Measurements from ENCODE around the gene ADAP1. TPM values are rescaled to one million over a fixed set of nuclear protein-coding genes. Genes with fewer than 3 reads are reported as not detected.

ADAP1 gene
- total RNA-seq, 1 donor from 2014 or later, result 0.30 TPM

GRCh38 chr7:908159-908581 lies 46.3 kb downstream of the ADAP1 start:
- Histone ChIP-seq H3K4me3 (no peak overlapping the region), H3K27me3 (peaks cover 71% of the 10 kb centered on the region), H3K9ac (no peak overlapping the region), H3F3A (ENCODE audit: low read depth) (no peaks in the 10 kb centered on the region), H3K27ac (no peak overlapping the region), H3K9me3 (ENCODE audit: low read depth) (no peaks in the 10 kb centered on the region), H3K79me2 (ENCODE audit: low read depth) (no peaks in the 10 kb centered on the region), H4K20me1 (ENCODE audit: low read depth) (no peaks in the 10 kb centered on the region), H3K36me3 (no peaks in the 10 kb centered on the region), H3K4me2 (no peak overlapping the region), H3K4me1 (no peaks in the 10 kb centered on the region), H2AFZ (replicated peaks) (no peak overlapping the region)
- no peak overlapping the region for H3K27ac Mint-ChIP-seq
- no peaks in the 10 kb centered on the region for H3K36me3 Mint-ChIP-seq
- TF ChIP-seq EZH2phosphoT487 (IDR thresholded peaks at IDR 0.05), result no peak
- no peak for TF ChIP-seq CTCF (IDR thresholded peaks at IDR 0.05)
- TF ChIP-seq EZH2 (IDR thresholded peaks at IDR 0.05), result no peak
- H3K4me1 Mint-ChIP-seq, result no peaks in the 10 kb centered on the region
- no peak overlapping the region for H3K4me3 Mint-ChIP-seq
- H3K9me3 Mint-ChIP-seq, result no peaks in the 10 kb centered on the region
- peaks cover 13% of the 10 kb centered on the region for H3K27me3 Mint-ChIP-seq (ENCODE audit: insufficient read depth, low read depth)
- no peak for DNase-seq (ENCODE audit: low spot score)

- Mint-ChIP-seq H3K27me3 (ENCODE audit: insufficient read depth, low read depth) (peaks cover 16% of the 10 kb centered on the region), H3K4me3 (no peak overlapping the region), H3K27ac (no peak overlapping the region), H3K36me3 (no peaks in the 10 kb centered on the region), H3K9me3 (no peaks in the 10 kb centered on the region), H3K4me1 (peaks cover 3% of the 10 kb centered on the region)
- Histone ChIP-seq H3K79me2 (ENCODE audit: low read depth) (no peaks in the 10 kb centered on the region), H3K27ac (no peak overlapping the region), H4K20me1 (ENCODE audit: low read depth) (no peaks in the 10 kb centered on the region), H3K9me3 (ENCODE audit: low read depth) (no peaks in the 10 kb centered on the region), H3K4me1 (no peaks in the 10 kb centered on the region), H3K27me3 (peaks cover 71% of the 10 kb centered on the region), H3F3A (ENCODE audit: low read depth) (no peaks in the 10 kb centered on the region), H3K36me3 (no peaks in the 10 kb centered on the region), H3K4me3 (no peak overlapping the region), H2AFZ (replicated peaks) (no peak overlapping the region), H3K4me2 (no peak overlapping the region), H3K9ac (no peak overlapping the region)
- DNase-seq (ENCODE audit: low spot score), result no peak
- TF ChIP-seq EZH2phosphoT487 (IDR thresholded peaks at IDR 0.05) (no peak), EZH2 (IDR thresholded peaks at IDR 0.05) (no peak), CTCF (IDR thresholded peaks at IDR 0.05) (no peak)
These were observed 47.1 kb downstream of the ADAP1 start for GRCh38 chr7:907158-907980.

- no peak overlapping the region for H3K9ac ChIP-seq
- no peaks in the 10 kb centered on the region for H3F3A ChIP-seq (ENCODE audit: low read depth)
- no peaks in the 10 kb centered on the region for H3K79me2 ChIP-seq (ENCODE audit: low read depth)
- H3K36me3 Mint-ChIP-seq, result no peaks in the 10 kb centered on the region
- no peak for DNase-seq (ENCODE audit: low spot score)
- H2AFZ ChIP-seq (replicated peaks), result no peak overlapping the region
- no peaks in the 10 kb centered on the region for H3K9me3 Mint-ChIP-seq
- TF ChIP-seq CTCF (IDR thresholded peaks at IDR 0.05) (no peak), EZH2 (IDR thresholded peaks at IDR 0.05) (no peak), EZH2phosphoT487 (IDR thresholded peaks at IDR 0.05) (no peak)
- no peaks in the 10 kb centered on the region for H3K4me1 ChIP-seq
- H3K36me3 ChIP-seq, result no peaks in the 10 kb centered on the region
- no peak overlapping the region for H3K4me2 ChIP-seq
- H3K27me3 Mint-ChIP-seq (ENCODE audit: insufficient read depth, low read depth), result peaks cover 20% of the 10 kb centered on the region
- H4K20me1 ChIP-seq (ENCODE audit: low read depth), result no peaks in the 10 kb centered on the region
- peaks cover 4% of the 10 kb centered on the region for H3K4me1 Mint-ChIP-seq
- H3K27me3 ChIP-seq, result peaks cover 71% of the 10 kb centered on the region
- H3K27ac Mint-ChIP-seq, result no peak overlapping the region
- no peak overlapping the region for H3K4me3 Mint-ChIP-seq
- no peaks in the 10 kb centered on the region for H3K9me3 ChIP-seq (ENCODE audit: low read depth)
- no peak overlapping the region for H3K4me3 ChIP-seq
- H3K27ac ChIP-seq, result no peak overlapping the region
These were observed 47.7 kb downstream of the ADAP1 start for GRCh38 chr7:906776-907157.
